Left renal pelvis (tissue), 4 donors: Measurements from ENCODE around the gene IBA57. TPM values are rescaled to one million over a fixed set of nuclear protein-coding genes. Genes with fewer than 3 reads are reported as not detected.

ENCODE experiments used
- DNase-seq, 4 donors: peaks; one replicate each; pipeline ENCODE4 v3.0.0-alpha.2; 2013; ENCODE audit warnings: low read depth in 4 of 4, low spot score in 3 of 4
- polyA plus RNA-seq, 4 donors: library from polyadenylated mRNA; unstranded; fragments of 120-200 nt; gene quantifications; one replicate each; pipeline ENCODE4 v1.2.1, GENCODE V29; 2013; ENCODE audit not compliant: insufficient read length in 4 of 4

IBA57 gene
- polyA plus RNA-seq: 1 to 10 TPM; 3.9 to 7.0 (median 4.5) TPM

- peak; percentile 93 to 96 (median 95) for DNase-seq
Measured at GRCh38 chr1:228165372-228166169, at the start of gene IBA57. Gene IBA57 (plus strand): TSS chr1:228165804. CDS start chr1:228165817, 13 bp downstream.

GRCh38 chr1:228117335-228117734, 48.3 kb upstream of the IBA57 start:
- DNase-seq: no peak

- no peak for DNase-seq
Measured at GRCh38 chr1:228118040-228118439, 47.6 kb upstream of the IBA57 start.

- no peak for DNase-seq
Measured at GRCh38 chr1:228120351-228120750, 45.3 kb upstream of the IBA57 start.

- DNase-seq: no peak
Measured at GRCh38 chr1:228120857-228121489, 44.6 kb upstream of the IBA57 start.

- DNase-seq: no peak
Measured at GRCh38 chr1:228122921-228123441, 42.6 kb upstream of the IBA57 start.

GRCh38 chr1:228123505-228123904, 42.1 kb upstream of the IBA57 start:
- no peak for DNase-seq

GRCh38 chr1:228125185-228125584, 40.4 kb upstream of the IBA57 start:
- no peak for DNase-seq

GRCh38 chr1:228131766-228132165, 33.8 kb upstream of the IBA57 start:
- no peak for DNase-seq

- DNase-seq: no peak
Measured at GRCh38 chr1:228134591-228134990, 31.0 kb upstream of the IBA57 start.

- DNase-seq: no peak
Measured at GRCh38 chr1:228136901-228137300, 28.7 kb upstream of the IBA57 start.

GRCh38 chr1:228139406-228139930, 26.1 kb upstream of the IBA57 start:
- DNase-seq: no peak

GRCh38 chr1:228139931-228140723, 25.5 kb upstream of the IBA57 start, which contains the start of gene GUK1:
Gene GUK1 (plus strand): TSS chr1:228140279. CDS start chr1:228140303, 24 bp downstream.
- DNase-seq: peak; percentile 92 to 95 (median 94)

- DNase-seq: no peak
Measured at GRCh38 chr1:228140724-228141225, 24.8 kb upstream of the IBA57 start.

GRCh38 chr1:228141226-228142044, 24.2 kb upstream of the IBA57 start:
- DNase-seq: no peak

- no peak for DNase-seq
Measured at GRCh38 chr1:228142155-228142691, 23.4 kb upstream of the IBA57 start.

GRCh38 chr1:228142701-228143136, 22.9 kb upstream of the IBA57 start:
- no peak for DNase-seq

GRCh38 chr1:228143480-228144192, 22.0 kb upstream of the IBA57 start:
- no peak for DNase-seq
